Measurements from ENCODE around the gene SNAI1.
"Not testable (repeated sequence)": the region's sequence is repeated elsewhere in the genome, so short reads cannot be mapped to it uniquely, and the experiment has no call there.

The SNAI1 gene

DNA sequence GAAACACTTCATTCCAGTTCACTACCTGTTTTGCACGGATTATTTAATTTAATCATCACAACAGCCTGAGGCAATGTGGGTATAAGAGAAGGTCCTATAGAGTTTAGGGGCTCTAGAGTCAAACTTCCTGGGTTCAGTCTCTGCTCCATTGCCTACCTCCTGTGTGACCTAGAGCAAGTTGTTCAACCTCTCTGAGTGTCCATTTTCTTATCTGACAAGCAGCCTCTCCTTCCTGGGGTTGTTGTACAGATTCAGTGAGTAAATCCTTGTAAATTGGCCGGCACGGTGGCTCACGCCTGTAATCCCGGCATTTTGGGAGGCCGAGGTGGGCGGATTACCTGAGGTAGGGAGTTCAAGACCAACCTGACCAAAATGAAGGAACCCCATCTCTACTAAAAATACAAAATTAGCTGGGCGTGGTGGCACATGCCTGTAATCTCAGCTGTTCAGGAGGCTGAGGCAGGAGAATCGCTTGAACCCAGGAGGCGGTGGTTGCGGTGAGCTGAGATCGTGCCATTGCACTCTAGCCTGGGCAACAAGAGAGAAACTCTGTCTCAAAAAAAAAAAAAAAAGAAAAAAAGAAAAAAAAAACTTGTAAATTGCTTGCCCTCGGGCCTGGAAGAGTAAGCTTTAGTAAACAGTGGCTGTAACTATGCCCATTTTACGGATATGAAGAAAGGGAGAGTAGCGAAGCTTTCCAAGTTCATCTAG, 15.9 kb downstream of the SNAI1 start:
- not testable (repeated sequence) for H3K9ac ChIP-seq (ENCODE audit: low read length); H3K27me3 ChIP-seq (ENCODE audit: control insufficient read depth, insufficient read depth, low read length); H3K4me1 ChIP-seq (ENCODE audit: control insufficient read depth, insufficient read depth, low read length); H3K36me3 ChIP-seq (ENCODE audit: control insufficient read depth, insufficient read depth, low read length); H3K4me3 ChIP-seq (ENCODE audit: low read length); H3K27ac ChIP-seq (ENCODE audit: low read depth, low read length)

GRCh38 chr20:49999329-49999728, 16.5 kb downstream of the SNAI1 start:
- Histone ChIP-seq H3K27ac (ENCODE audit: low read depth, low read length) (no peak overlapping the region), H3K4me1 (ENCODE audit: control insufficient read depth, insufficient read depth, low read length) (no peaks in the 10 kb centered on the region), H3K27me3 (ENCODE audit: control insufficient read depth, insufficient read depth, low read length) (no peaks in the 10 kb centered on the region), H3K36me3 (ENCODE audit: control insufficient read depth, insufficient read depth, low read length) (no peaks in the 10 kb centered on the region), H3K9ac (ENCODE audit: low read length) (no peak overlapping the region), H3K4me3 (ENCODE audit: low read length) (no peak overlapping the region)

DNA sequence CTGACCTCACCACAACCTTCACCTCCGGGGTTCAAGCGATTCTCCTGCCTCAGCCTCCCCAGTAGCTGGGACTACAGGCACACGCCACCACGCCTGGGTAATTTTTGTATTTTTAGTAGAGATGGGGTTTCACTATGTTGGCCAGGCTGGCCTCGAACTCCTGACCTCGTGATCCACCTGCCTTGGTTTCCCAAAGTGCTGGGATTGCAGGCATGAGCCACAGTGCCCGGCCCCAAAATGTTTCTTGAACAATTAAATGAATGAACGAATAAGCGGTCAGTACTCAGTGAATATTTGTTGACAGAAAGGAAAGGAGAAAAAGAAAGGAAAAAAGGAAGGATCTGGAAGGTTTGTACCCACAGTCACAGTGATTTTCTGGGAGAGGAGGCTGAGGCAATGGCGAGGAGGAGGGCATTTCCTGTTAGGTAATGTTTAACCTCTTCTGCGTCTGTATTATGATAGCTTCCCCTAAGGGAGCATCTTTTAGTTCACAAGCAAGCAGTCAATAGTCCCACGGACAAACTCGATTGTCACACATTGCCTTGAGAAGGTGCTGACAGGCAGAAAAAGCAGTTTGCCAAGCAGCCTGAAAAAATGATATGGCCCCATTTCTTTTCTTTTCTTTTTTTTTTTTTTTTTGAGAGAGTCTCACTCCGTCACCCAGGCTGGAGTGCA, 17.9 kb downstream of the SNAI1 start:
- not testable (repeated sequence) for H3K9ac ChIP-seq (ENCODE audit: low read length); H3K4me3 ChIP-seq (ENCODE audit: low read length); H3K27ac ChIP-seq (ENCODE audit: low read depth, low read length); H3K27me3 ChIP-seq (ENCODE audit: control insufficient read depth, insufficient read depth, low read length); H3K4me1 ChIP-seq (ENCODE audit: control insufficient read depth, insufficient read depth, low read length); H3K36me3 ChIP-seq (ENCODE audit: control insufficient read depth, insufficient read depth, low read length)

DNA sequence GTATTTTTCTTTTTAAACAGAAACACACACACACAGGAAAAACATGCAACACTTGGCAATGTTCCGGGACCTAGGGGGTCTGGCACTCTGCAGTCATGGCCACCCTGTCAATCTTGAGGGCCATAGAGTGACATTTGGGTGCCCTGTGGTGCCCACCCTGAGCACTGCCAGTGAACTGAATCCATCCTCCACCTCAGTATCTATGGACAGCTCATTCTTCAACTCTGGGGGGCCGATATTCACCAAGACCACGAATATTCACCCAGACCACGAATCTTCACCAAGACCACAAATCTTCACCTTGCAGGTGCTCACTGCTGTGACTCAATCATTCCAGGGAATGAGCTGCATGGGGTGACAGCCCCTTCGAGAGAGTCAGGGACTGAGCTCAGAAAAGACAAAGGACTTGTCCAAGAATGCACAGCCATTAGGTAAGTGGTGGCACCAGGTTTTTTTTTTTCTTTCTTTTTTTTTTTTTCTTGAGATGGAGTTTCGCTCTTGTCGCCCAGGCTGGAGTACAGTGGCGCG, 19.1 kb downstream of the SNAI1 start:
- Histone ChIP-seq H3K36me3 (ENCODE audit: control insufficient read depth, insufficient read depth, low read length) (no peaks in the 10 kb centered on the region), H3K4me3 (ENCODE audit: low read length) (no peak overlapping the region), H3K9ac (ENCODE audit: low read length) (no peak overlapping the region), H3K27me3 (ENCODE audit: control insufficient read depth, insufficient read depth, low read length) (no peaks in the 10 kb centered on the region), H3K4me1 (ENCODE audit: control insufficient read depth, insufficient read depth, low read length) (no peaks in the 10 kb centered on the region), H3K27ac (ENCODE audit: low read depth, low read length) (no peak overlapping the region)

DNA sequence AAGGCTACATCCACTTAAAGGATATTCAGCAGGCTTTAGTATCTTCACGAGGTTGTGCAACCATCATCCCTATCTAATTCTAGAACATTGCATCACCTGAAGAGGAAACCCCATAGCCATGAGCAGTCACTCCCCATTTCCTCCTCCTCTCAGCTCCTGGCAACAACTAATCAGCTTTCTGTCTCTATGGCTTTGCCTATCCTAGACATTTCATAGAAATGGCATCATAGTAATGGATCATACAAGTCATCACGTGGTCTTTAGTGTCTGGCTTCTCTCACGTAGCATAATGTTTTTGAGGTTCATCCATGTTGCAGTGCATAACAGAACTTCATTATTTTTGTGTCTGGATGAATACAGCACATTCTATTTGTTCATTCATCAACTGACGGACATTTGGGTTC, 20.5 kb downstream of the SNAI1 start:
- H3K9ac ChIP-seq (ENCODE audit: low read length) = no peak overlapping the region
- no peaks in the 10 kb centered on the region for H3K4me1 ChIP-seq (ENCODE audit: control insufficient read depth, insufficient read depth, low read length)
- H3K4me3 ChIP-seq (ENCODE audit: low read length) = no peak overlapping the region
- H3K36me3 ChIP-seq (ENCODE audit: control insufficient read depth, insufficient read depth, low read length) = no peaks in the 10 kb centered on the region
- no peaks in the 10 kb centered on the region for H3K27me3 ChIP-seq (ENCODE audit: control insufficient read depth, insufficient read depth, low read length)
- H3K27ac ChIP-seq (ENCODE audit: low read depth, low read length) = no peak overlapping the region

DNA sequence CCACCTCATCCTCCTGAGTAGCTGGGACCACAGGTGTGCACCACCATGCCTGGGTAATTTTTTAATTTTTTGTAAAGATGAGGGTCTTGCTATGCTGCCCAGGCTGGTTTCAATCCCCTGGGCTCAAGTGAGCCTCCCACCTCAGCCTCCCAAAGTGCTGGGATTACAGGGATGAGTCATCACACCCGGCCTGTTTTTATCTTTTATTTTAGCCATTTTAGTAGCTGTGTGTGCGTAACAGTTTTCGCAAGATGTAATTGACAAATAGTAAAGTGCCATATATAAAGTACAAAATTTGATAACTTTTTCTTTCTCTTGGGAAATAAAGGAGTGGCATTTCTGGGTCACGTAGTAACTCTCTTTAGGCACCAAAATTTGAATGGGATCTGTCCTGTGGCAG, 21.4 kb downstream of the SNAI1 start:
- Histone ChIP-seq H3K27me3 (ENCODE audit: control insufficient read depth, insufficient read depth, low read length) (no peaks in the 10 kb centered on the region), H3K9ac (ENCODE audit: low read length) (no peak overlapping the region), H3K36me3 (ENCODE audit: control insufficient read depth, insufficient read depth, low read length) (no peaks in the 10 kb centered on the region), H3K4me1 (ENCODE audit: control insufficient read depth, insufficient read depth, low read length) (no peaks in the 10 kb centered on the region), H3K4me3 (ENCODE audit: low read length) (no peak overlapping the region), H3K27ac (ENCODE audit: low read depth, low read length) (no peak overlapping the region)

GRCh38 chr20:50005471-50005981, 22.7 kb downstream of the SNAI1 start:
- no peak overlapping the region for H3K9ac ChIP-seq (ENCODE audit: low read length)
- H3K4me1 ChIP-seq (ENCODE audit: control insufficient read depth, insufficient read depth, low read length) = no peaks in the 10 kb centered on the region
- peaks cover 2% of the 10 kb centered on the region for H3K27me3 ChIP-seq (ENCODE audit: control insufficient read depth, insufficient read depth, low read length)
- H3K4me3 ChIP-seq (ENCODE audit: low read length) = no peak overlapping the region
- H3K27ac ChIP-seq (ENCODE audit: low read depth, low read length) = no peak overlapping the region
- no peaks in the 10 kb centered on the region for H3K36me3 ChIP-seq (ENCODE audit: control insufficient read depth, insufficient read depth, low read length)

DNA sequence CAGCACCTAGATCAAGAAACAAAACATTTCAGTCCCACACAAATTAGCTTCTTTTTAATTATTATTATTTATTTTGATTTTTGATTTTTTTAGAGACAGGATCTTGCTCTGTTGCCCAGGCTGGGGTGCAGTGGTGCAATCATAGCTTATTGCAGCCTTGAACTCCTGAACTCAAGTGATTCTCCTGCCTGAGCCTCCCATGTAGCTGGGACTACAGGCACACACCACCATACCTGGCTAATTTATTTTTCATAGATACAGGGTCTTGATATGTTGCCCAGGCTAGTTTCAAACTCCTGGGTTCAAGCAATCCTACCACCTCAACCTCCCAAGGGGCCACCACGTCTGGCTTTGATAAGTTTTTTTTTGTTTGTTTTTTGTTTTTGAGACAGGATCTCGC, 24.6 kb downstream of the SNAI1 start:
- Histone ChIP-seq H3K4me1 (ENCODE audit: control insufficient read depth, insufficient read depth, low read length) (no peaks in the 10 kb centered on the region), H3K4me3 (ENCODE audit: low read length) (no peak overlapping the region), H3K27ac (ENCODE audit: low read depth, low read length) (no peak overlapping the region), H3K27me3 (ENCODE audit: control insufficient read depth, insufficient read depth, low read length) (peaks cover 2% of the 10 kb centered on the region), H3K9ac (ENCODE audit: low read length) (no peak overlapping the region), H3K36me3 (ENCODE audit: control insufficient read depth, insufficient read depth, low read length) (no peaks in the 10 kb centered on the region)

DNA sequence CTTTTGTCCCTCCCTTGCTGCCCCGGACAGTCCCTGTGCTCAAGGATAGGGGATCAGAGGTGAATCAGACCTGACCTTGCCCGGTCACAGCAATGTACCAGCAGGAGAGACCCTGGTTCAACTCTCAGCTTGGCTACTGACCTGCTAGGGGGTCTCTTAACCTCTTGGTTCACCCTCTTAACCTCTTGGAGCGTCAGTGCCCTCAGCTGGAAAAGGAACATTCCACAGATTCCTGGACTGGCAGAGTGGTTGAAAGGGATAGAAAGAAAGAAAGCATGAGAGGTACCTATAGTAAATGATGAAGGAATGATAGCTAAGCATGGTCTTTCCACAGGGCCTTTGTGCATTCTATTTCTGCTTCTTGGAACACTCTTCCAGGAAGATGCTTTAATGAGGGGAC, 25.2 kb downstream of the SNAI1 start:
- Histone ChIP-seq H3K4me3 (ENCODE audit: low read length) (no peak overlapping the region), H3K36me3 (ENCODE audit: control insufficient read depth, insufficient read depth, low read length) (no peaks in the 10 kb centered on the region), H3K27ac (ENCODE audit: low read depth, low read length) (no peak overlapping the region), H3K4me1 (ENCODE audit: control insufficient read depth, insufficient read depth, low read length) (no peaks in the 10 kb centered on the region), H3K27me3 (ENCODE audit: control insufficient read depth, insufficient read depth, low read length) (peaks cover 2% of the 10 kb centered on the region), H3K9ac (ENCODE audit: low read length) (no peak overlapping the region)

- Histone ChIP-seq H3K9ac (ENCODE audit: low read length) (no peak overlapping the region), H3K27me3 (ENCODE audit: control insufficient read depth, insufficient read depth, low read length) (peaks cover 2% of the 10 kb centered on the region), H3K36me3 (ENCODE audit: control insufficient read depth, insufficient read depth, low read length) (no peaks in the 10 kb centered on the region), H3K27ac (ENCODE audit: low read depth, low read length) (peak overlapping the region; percentile 40), H3K4me3 (ENCODE audit: low read length) (peak overlapping the region; percentile 41), H3K4me1 (ENCODE audit: control insufficient read depth, insufficient read depth, low read length) (no peaks in the 10 kb centered on the region)
These were observed 27.0 kb downstream of the SNAI1 start for GRCh38 chr20:50009521-50010454.

GRCh38 chr20:50011597-50011996, 28.8 kb downstream of the SNAI1 start:
- H3K4me1 ChIP-seq (ENCODE audit: control insufficient read depth, insufficient read depth, low read length); H3K27me3 ChIP-seq (ENCODE audit: control insufficient read depth, insufficient read depth, low read length); H3K27ac ChIP-seq (ENCODE audit: low read depth, low read length); H3K4me3 ChIP-seq (ENCODE audit: low read length); H3K9ac ChIP-seq (ENCODE audit: low read length); H3K36me3 ChIP-seq (ENCODE audit: control insufficient read depth, insufficient read depth, low read length): not testable (repeated sequence)
